LNCAP (cell line): ENCODE data around the gene BCR.

Experiments used
- CTCF ChIP-seq: fragments of 450-650 bp; IDR thresholded peaks from 2 replicates; pipeline ENCODE4 v1.5.1; 2017; ENCODE audit warnings: mild to moderate bottlenecking

The BCR gene

GRCh38 chr22:23197836-23198235 is 17.5 kb downstream of the BCR start:
- TF ChIP-seq CTCF, result no peak

GRCh38 chr22:23199159-23199558 is 18.9 kb downstream of the BCR start:
- no peak for TF ChIP-seq CTCF

- TF ChIP-seq CTCF, result no peak
Measured at GRCh38 chr22:23200898-23201297, 20.6 kb downstream of the BCR start.

- no peak for TF ChIP-seq CTCF
Measured at GRCh38 chr22:23202812-23203451, 22.6 kb downstream of the BCR start.

GRCh38 chr22:23203452-23204124 is 23.3 kb downstream of the BCR start:
- TF ChIP-seq CTCF, result no peak

GRCh38 chr22:23204125-23204488 is 23.8 kb downstream of the BCR start:
- no peak for TF ChIP-seq CTCF

GRCh38 chr22:23204541-23205157 is 24.3 kb downstream of the BCR start:
- TF ChIP-seq CTCF, result no peak
